H9 (cell line): ENCODE measurements around the gene ASB4. TPM values are rescaled to one million over a fixed set of nuclear protein-coding genes. Genes with fewer than 3 reads are reported as not detected.

Source experiments
- DNase-seq: peaks from one replicate; pipeline ENCODE4 v3.0.0-alpha.2; 2017
- H2AFZ ChIP-seq: one replicate; pipeline ENCODE4 v1.6.1; 2013; ENCODE audit warnings: mild to moderate bottlenecking, low read length, control low read depth, moderate library complexity
- H2AK5ac ChIP-seq: 2 replicates; pipeline ENCODE4 v1.6.1; 2013; ENCODE audit warnings: low read length, control low read depth, mixed read lengths; ENCODE audit not compliant: insufficient read length
- H2BK120ac ChIP-seq: one replicate; pipeline ENCODE4 v1.6.1; 2013; ENCODE audit warnings: low read depth, mild to moderate bottlenecking, low read length, control low read depth, inconsistent platforms; ENCODE audit not compliant: poor library complexity, severe bottlenecking
- H2BK12ac ChIP-seq: 2 replicates; pipeline ENCODE4 v1.6.1; 2013; ENCODE audit warnings: low read length, control low read depth, mixed read lengths, low read depth; ENCODE audit not compliant: insufficient read length
- H2BK15ac ChIP-seq: 2 replicates; pipeline ENCODE4 v1.6.1; 2013; ENCODE audit warnings: low read depth, low read length, control low read depth
- H2BK20ac ChIP-seq: one replicate; pipeline ENCODE4 v1.6.1; 2013; ENCODE audit warnings: low read depth, mild to moderate bottlenecking, low read length, control low read depth, inconsistent platforms; ENCODE audit not compliant: poor library complexity, severe bottlenecking
- H2BK5ac ChIP-seq: 2 replicates; pipeline ENCODE4 v1.6.1; 2013; ENCODE audit warnings: low read length, control low read depth, mixed read lengths; ENCODE audit not compliant: insufficient read length
- H3K14ac ChIP-seq: 2 replicates; pipeline ENCODE4 v1.6.1; 2013; ENCODE audit warnings: low read length, control low read depth; ENCODE audit not compliant: insufficient read depth
- H3K18ac ChIP-seq: 2 replicates; pipeline ENCODE4 v1.6.1; 2013; ENCODE audit warnings: low read depth, mild to moderate bottlenecking, mixed read lengths, low read length, control low read depth; ENCODE audit not compliant: insufficient read length
- H3K23ac ChIP-seq: 2 replicates; pipeline ENCODE4 v1.6.1; 2013; ENCODE audit warnings: low read length, control low read depth, mixed read lengths, low read depth; ENCODE audit not compliant: insufficient read length
- H3K23me2 ChIP-seq: 2 replicates; pipeline ENCODE4 v1.6.1; 2013; ENCODE audit warnings: low read depth, mild to moderate bottlenecking, mixed read lengths, low read length, control low read depth; ENCODE audit not compliant: insufficient read length, poor library complexity, severe bottlenecking
- H3K27ac ChIP-seq: 2 replicates; pipeline ENCODE4 v1.5.1; 2013; ENCODE audit warnings: low read length, control low read depth, mixed read lengths, low read depth; ENCODE audit not compliant: insufficient read length
- H3K27me3 ChIP-seq: 2 replicates; pipeline ENCODE4 v1.6.1; 2013; ENCODE audit warnings: low read length, control low read depth, inconsistent platforms; ENCODE audit not compliant: insufficient read depth
- H3K4ac ChIP-seq: 2 replicates; pipeline ENCODE4 v1.6.1; 2013; ENCODE audit warnings: low read depth, mild to moderate bottlenecking, control low read depth, inconsistent platforms, low read length, moderate library complexity
- H3K4me1 ChIP-seq: 2 replicates; pipeline ENCODE4 v1.6.1; 2013; ENCODE audit warnings: low read length, control low read depth, inconsistent platforms; ENCODE audit not compliant: insufficient read depth
- H3K4me2 ChIP-seq: 2 replicates; pipeline ENCODE4 v1.6.1; 2013; ENCODE audit warnings: low read length, control low read depth, mixed read lengths; ENCODE audit not compliant: insufficient read length, insufficient read depth
- H3K56ac ChIP-seq: 2 replicates; pipeline ENCODE4 v1.6.1; 2013; ENCODE audit warnings: low read depth, mild to moderate bottlenecking, mixed read lengths, low read length, control low read depth; ENCODE audit not compliant: insufficient read length
- H3K79me1 ChIP-seq: 2 replicates; pipeline ENCODE4 v1.6.1; 2013; ENCODE audit warnings: low read depth, mild to moderate bottlenecking, moderate library complexity, low read length, control low read depth, inconsistent platforms; ENCODE audit not compliant: insufficient read depth, poor library complexity, severe bottlenecking
- H3K79me2 ChIP-seq: 2 replicates; pipeline ENCODE4 v1.6.1; 2013; ENCODE audit warnings: low read length, control low read depth, inconsistent platforms; ENCODE audit not compliant: insufficient read depth
- H3K9ac ChIP-seq: 2 replicates; pipeline ENCODE4 v1.6.1; 2013; ENCODE audit warnings: low read length, control low read depth, mixed read lengths; ENCODE audit not compliant: insufficient read length; ENCODE audit errors: extremely low read depth
- H3K9me3 ChIP-seq: one replicate; pipeline ENCODE4 v1.6.1; 2013; ENCODE audit warnings: low read depth, low read length, inconsistent platforms; ENCODE audit not compliant: control insufficient read depth
- H3T11ph ChIP-seq: one replicate; pipeline ENCODE4 v1.6.1; 2013; ENCODE audit warnings: mild to moderate bottlenecking, low read length, control low read depth, inconsistent platforms
- H4K20me1 ChIP-seq: one replicate; pipeline ENCODE4 v1.6.1; 2013; ENCODE audit not compliant: control insufficient read depth, insufficient read length, insufficient read depth
- H4K5ac ChIP-seq: 2 replicates; pipeline ENCODE4 v1.6.1; 2013; ENCODE audit warnings: low read depth, mild to moderate bottlenecking, mixed read lengths, low read length, control low read depth; ENCODE audit not compliant: insufficient read length
- H4K8ac ChIP-seq: replicated peaks from 2 replicates; pipeline ENCODE4 v1.6.1; 2013; ENCODE audit warnings: low read length, control low read depth, mixed read lengths, low read depth; ENCODE audit not compliant: insufficient read length
- H4K91ac ChIP-seq: 2 replicates; pipeline ENCODE4 v1.6.1; 2013; ENCODE audit warnings: low read depth, mild to moderate bottlenecking, moderate library complexity, mixed read lengths, low read length, control low read depth; ENCODE audit not compliant: insufficient read length
- H3K27ac Mint-ChIP-seq, 3 experiments: 2 replicates in 2 of 3; 3 replicates in 1 of 3; pipeline ENCODE4 v1.8.0; 2020 to 2021; ENCODE audit warnings: mixed read lengths in 3 of 3, mild to moderate bottlenecking in 1 of 3, moderate library complexity in 1 of 3
- H3K27me3 Mint-ChIP-seq: 2 replicates; pipeline ENCODE4 v1.8.0; 2021; ENCODE audit warnings: low read depth, mild to moderate bottlenecking, moderate library complexity, mixed read lengths
- H3K36me3 Mint-ChIP-seq, 3 experiments: 2 replicates in 2 of 3; 3 replicates in 1 of 3; pipeline ENCODE4 v1.8.0; 2020 to 2021; ENCODE audit warnings: low read depth in 3 of 3, mixed read lengths in 3 of 3; ENCODE audit not compliant: insufficient read depth in 1 of 3
- H3K4me1 Mint-ChIP-seq, 2 experiments: 2 replicates each; pipeline ENCODE4 v1.8.0; 2020; ENCODE audit warnings: mixed read lengths in 2 of 2
- H3K4me3 Mint-ChIP-seq, 2 experiments: 2 replicates in 1 of 2; 3 replicates in 1 of 2; pipeline ENCODE4 v1.8.0; 2020 to 2021; ENCODE audit warnings: mild to moderate bottlenecking in 2 of 2, mixed read lengths in 2 of 2, moderate library complexity in 1 of 2
- H3K9me3 Mint-ChIP-seq, 2 experiments: 2 replicates in 1 of 2; 3 replicates in 1 of 2; pipeline ENCODE4 v1.8.0; 2020; ENCODE audit warnings: mild to moderate bottlenecking in 2 of 2, mixed read lengths in 2 of 2, moderate library complexity in 1 of 2
- CTCF ChIP-seq: fragments of 200-600 bp; sonication (generic); conservative IDR thresholded peaks from 3 replicates; pipeline ENCODE4 v1.8.0; 2021; ENCODE audit warnings: antibody characterized with exemption, mild to moderate bottlenecking
- total RNA-seq: library from RNA; stranded (reverse); gene quantifications from 2 replicates; pipeline ENCODE4 v1.2.1, GENCODE V29; 2021

ASB4 gene
- total RNA-seq, 1 experiment from 2014 or later = not detected

DNA sequence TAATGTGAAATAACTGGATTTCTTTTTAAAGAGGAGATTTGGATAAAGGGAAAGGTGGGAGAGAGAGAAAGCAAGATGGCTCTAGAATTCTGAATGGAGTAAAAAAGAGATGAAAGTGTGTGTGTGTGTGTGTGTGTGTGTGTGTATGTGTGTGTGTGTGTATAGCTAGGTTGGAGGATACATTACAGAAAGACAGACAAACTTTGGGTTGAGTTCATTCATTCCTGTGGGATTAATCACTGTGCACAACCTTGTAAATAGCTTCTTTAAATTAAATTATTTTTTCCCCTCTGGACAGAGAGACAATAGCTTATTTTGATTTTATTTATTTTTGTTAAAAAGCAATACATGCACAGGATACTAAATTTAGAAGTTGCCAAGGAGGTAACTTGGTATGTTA, 7.5 kb downstream of the ASB4 start:
- no peaks in the 10 kb centered on the region for H3K23me2 ChIP-seq
- no peak overlapping the region for H2BK120ac ChIP-seq
- H3K14ac ChIP-seq = no peak overlapping the region
- no peak overlapping the region for H3K4ac ChIP-seq
- H2BK15ac ChIP-seq = no peak overlapping the region
- H3K27ac ChIP-seq = no peak overlapping the region
- H2BK12ac ChIP-seq = no peak overlapping the region
- no peak overlapping the region for H3K23ac ChIP-seq
- no peaks in the 10 kb centered on the region for H3K9me3 ChIP-seq
- H3T11ph ChIP-seq = no peak overlapping the region
- H2BK20ac ChIP-seq = no peak overlapping the region
- no peak overlapping the region for H3K27ac Mint-ChIP-seq
- no peak overlapping the region for H4K91ac ChIP-seq
- H3K18ac ChIP-seq = no peak overlapping the region
- H4K20me1 ChIP-seq = no peaks in the 10 kb centered on the region
- no peak overlapping the region for H4K5ac ChIP-seq
- H2BK5ac ChIP-seq = no peak overlapping the region
- no peak overlapping the region for H4K8ac ChIP-seq
- no peaks in the 10 kb centered on the region for H3K79me1 ChIP-seq
- H2AK5ac ChIP-seq = no peak overlapping the region
- no peaks in the 10 kb centered on the region for H3K36me3 Mint-ChIP-seq
- H2AFZ ChIP-seq = no peak overlapping the region
- H3K56ac ChIP-seq = no peak overlapping the region
- H3K79me2 ChIP-seq = no peaks in the 10 kb centered on the region
- no peak overlapping the region for H3K9ac ChIP-seq
- no peaks in the 10 kb centered on the region for H3K27me3 Mint-ChIP-seq
- no peaks in the 10 kb centered on the region for H3K27me3 ChIP-seq
- no peak overlapping the region for H3K4me2 ChIP-seq
- no peak for TF ChIP-seq CTCF
- peaks cover 15 to 25% of the 10 kb centered on the region in 2 experiments for H3K4me1 Mint-ChIP-seq
- no peak overlapping the region for H3K4me3 Mint-ChIP-seq
- H3K4me1 ChIP-seq = peaks cover 4% of the 10 kb centered on the region; the same call in 1 of the 2 replicates
- H3K9me3 Mint-ChIP-seq = no peaks in the 10 kb centered on the region
- DNase-seq = no peak
